SJCRH30 (cell line): Measurements from ENCODE around the gene FAM118A. TPM values are rescaled to one million over a fixed set of nuclear protein-coding genes. Genes with fewer than 3 reads are reported as not detected.
"Not testable (repeated sequence)": the region's sequence is repeated elsewhere in the genome, so short reads cannot be mapped to it uniquely, and the experiment has no call there.

Source experiments
- DNase-seq, 2 experiments: peaks; one replicate each; pipeline ENCODE4 v3.0.0-alpha.2; 2015 to 2020
- H3K27ac ChIP-seq: fragments of 250-450 bp; sonication (Bioruptor Pico); 2 replicates; pipeline ENCODE4 v1.5.1; 2020; ENCODE audit warnings: mild to moderate bottlenecking, moderate library complexity
- H3K27me3 ChIP-seq: fragments of 250-450 bp; sonication (Bioruptor Pico); 2 replicates; pipeline ENCODE4 v1.5.1; 2020; ENCODE audit warnings: mild to moderate bottlenecking, moderate library complexity
- H3K36me3 ChIP-seq: fragments of 250-450 bp; sonication (Bioruptor Pico); 2 replicates; pipeline ENCODE4 v1.5.1; 2020; ENCODE audit warnings: mild to moderate bottlenecking, moderate library complexity
- H3K4me1 ChIP-seq: fragments of 250-450 bp; sonication (Bioruptor Pico); 2 replicates; pipeline ENCODE4 v1.5.1; 2020; ENCODE audit warnings: mild to moderate bottlenecking, moderate library complexity
- H3K4me3 ChIP-seq: fragments of 250-450 bp; sonication (Bioruptor Pico); 2 replicates; pipeline ENCODE4 v1.5.1; 2020; ENCODE audit warnings: mild to moderate bottlenecking, moderate library complexity
- H3K9me3 ChIP-seq: fragments of 250-450 bp; sonication (Bioruptor Pico); replicated peaks from 2 replicates; pipeline ENCODE4 v1.5.1; 2020; ENCODE audit warnings: mild to moderate bottlenecking, moderate library complexity
- total RNA-seq: library from RNA; depleted of rRNA; stranded (reverse); fragments of >200 nt; shearing (Covaris generic); gene quantifications from 2 replicates; pipeline ENCODE4 v1.2.3, GENCODE V29; 2014

Gene FAM118A
- total RNA-seq, 1 experiment from 2014 or later = 13.8 TPM

DNA sequence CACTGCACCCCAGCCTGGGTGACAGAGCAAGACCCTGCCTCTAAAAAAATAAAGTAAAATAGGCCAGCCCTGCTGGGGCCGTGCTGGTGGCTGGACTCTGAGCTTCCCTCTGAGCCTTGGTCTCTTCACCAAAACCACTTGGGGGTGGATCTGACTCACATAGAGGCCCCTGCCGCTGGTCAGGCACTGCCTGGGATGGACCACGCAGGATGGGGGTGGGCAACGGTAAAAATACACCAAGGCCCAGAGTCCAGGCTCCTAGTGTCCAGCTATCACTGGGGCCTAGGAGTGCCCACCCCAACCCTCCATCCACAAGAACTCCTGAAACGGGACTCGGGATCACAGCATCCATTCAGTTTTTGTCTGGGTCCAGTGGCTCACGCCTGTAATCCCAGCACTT, 37.2 kb upstream of the FAM118A start:
- Histone ChIP-seq H3K4me1 (peaks cover 17% of the 10 kb centered on the region), H3K27me3 (peaks cover 5% of the 10 kb centered on the region; the same call in 1 of the 2 replicates), H3K9me3 (no peaks in the 10 kb centered on the region), H3K4me3 (no peak overlapping the region), H3K27ac (peak overlapping the region; percentile 54), H3K36me3 (no peaks in the 10 kb centered on the region)
- no peak for DNase-seq

DNA sequence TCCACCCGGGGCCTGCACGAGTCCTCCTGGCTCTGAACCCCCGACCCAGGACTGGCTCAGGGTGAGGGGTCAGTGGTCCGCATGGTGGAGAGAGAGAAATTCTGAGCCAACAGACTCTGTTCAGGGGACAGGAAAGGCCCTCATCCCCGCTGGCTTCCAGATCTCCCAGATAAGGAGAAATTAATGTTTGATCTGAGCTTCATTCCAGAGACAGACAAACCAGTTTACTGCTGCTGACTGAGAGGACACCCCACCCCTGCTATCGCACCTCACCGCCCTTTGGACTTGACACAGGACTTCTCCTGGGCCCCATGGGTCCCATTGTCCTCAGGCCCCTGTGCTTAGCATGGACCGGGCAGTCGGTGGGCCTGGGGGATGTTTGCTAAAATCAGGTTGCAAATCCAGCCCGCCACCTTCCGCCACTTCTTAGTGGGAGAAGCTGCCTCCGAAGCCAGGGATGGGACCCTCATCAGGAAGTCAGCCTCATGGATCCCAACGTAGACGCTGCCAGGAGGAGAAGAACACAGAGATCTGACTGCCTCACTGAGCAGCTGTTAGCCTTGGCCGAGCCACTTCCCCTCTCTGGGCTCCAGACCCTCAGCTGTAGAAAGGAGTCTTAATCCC, 36.2 kb upstream of the FAM118A start:
- Histone ChIP-seq H3K9me3 (no peaks in the 10 kb centered on the region), H3K27me3 (peaks cover 5% of the 10 kb centered on the region; the same call in 1 of the 2 replicates), H3K4me3 (no peak overlapping the region), H3K27ac (no peak overlapping the region), H3K36me3 (no peaks in the 10 kb centered on the region), H3K4me1 (peaks cover 17% of the 10 kb centered on the region)
- DNase-seq = no peak

DNA sequence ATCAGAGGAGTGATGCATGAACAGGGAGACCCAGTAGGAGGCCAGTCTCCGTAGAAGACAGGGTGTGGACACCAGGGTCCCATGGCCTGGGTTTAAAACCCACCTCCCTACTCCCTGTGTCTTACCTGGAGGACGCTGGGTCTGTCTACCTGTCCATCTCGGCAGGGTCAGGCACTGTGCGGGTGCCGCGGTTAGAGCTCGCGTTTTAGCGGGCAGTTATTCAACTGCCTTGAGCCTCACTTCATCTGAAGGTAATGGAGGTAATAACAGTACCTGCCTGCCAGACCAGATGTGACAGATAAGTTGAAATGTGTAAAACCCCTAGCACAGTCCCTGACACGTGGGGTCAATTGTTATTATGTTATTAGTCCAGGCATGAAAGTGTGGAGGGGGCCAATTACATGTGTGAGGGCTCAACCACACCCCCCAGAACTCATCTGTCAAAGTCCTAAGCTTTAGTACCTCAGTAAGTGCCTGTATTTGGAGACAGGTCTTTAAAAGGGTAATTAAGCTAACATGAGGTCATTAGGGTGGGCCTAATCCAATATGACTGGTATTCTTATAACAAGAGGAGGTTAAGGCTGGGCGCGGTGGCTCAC, 33.1 kb upstream of the FAM118A start:
- Histone ChIP-seq H3K4me3 (no peak overlapping the region), H3K27ac (no peak overlapping the region), H3K27me3 (no peaks in the 10 kb centered on the region), H3K4me1 (peaks cover 8% of the 10 kb centered on the region), H3K36me3 (no peaks in the 10 kb centered on the region), H3K9me3 (no peaks in the 10 kb centered on the region)
- DNase-seq = no peak

DNA sequence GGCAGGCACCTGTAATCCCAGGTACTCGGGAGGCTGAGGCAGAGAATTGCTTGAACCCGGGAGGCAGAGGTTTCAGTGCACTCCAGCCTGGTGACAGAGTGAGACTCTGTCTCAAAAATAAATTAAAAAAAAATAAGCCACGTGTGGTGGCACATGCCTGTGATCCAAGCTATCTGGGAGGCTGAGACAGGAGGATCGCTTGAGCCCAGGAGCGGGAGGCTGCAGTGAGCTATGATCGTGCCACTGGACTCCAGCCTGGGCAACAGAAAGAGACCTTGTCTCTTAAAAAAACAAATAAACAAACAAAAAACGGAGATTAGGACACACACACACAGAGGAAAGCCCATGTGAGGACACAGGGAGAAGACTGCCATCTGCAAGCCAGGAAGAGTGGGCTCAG, 32.0 kb upstream of the FAM118A start:
- not testable (repeated sequence) for H3K4me1 ChIP-seq, H3K4me3 ChIP-seq, DNase-seq, H3K36me3 ChIP-seq, H3K9me3 ChIP-seq, H3K27ac ChIP-seq, H3K27me3 ChIP-seq

DNA sequence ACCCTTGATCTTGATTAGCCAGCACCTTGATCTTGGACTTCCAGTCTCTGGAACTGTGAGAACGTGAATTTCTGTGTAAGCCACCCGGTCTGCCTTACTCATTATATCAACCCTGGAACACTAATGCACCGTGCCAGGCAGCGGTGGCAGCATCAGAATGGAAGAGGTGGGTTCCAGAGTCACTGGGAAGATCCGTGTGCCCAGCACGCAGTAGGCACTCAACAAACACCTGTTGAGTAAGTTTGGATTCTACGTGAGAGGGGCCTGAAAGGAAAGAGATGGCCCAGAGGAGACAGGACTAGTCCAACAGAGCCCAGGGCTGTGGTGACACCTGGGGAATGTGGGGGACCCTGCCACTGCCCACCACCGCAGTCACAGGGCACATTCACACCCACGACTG, 31.6 kb upstream of the FAM118A start:
- no peak overlapping the region for H3K4me3 ChIP-seq
- H3K27me3 ChIP-seq = no peaks in the 10 kb centered on the region
- H3K36me3 ChIP-seq = no peaks in the 10 kb centered on the region
- no peaks in the 10 kb centered on the region for H3K4me1 ChIP-seq
- no peak for DNase-seq
- no peaks in the 10 kb centered on the region for H3K9me3 ChIP-seq
- H3K27ac ChIP-seq = no peak overlapping the region

DNA sequence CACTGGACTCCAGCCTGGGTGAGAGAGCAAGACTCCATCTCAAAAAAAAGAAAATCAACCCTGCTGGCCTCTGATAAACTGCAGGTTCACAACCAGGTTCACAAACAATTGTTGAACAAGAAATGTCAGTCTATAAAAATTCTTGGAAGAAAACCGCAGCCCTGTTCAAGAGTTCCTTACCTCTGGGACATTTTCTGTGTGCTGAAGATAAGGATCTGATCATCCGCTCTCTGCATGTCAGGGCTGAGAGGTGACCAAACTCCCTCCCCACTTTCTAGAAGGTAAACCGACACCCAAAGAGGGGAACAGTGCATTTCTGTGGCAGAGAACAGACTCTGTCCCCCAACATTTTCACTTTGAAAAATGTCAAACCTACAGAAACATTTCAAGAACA, 29.1 kb upstream of the FAM118A start:
- Histone ChIP-seq H3K27me3 (no peaks in the 10 kb centered on the region), H3K9me3 (no peaks in the 10 kb centered on the region), H3K27ac (no peak overlapping the region), H3K36me3 (no peaks in the 10 kb centered on the region), H3K4me3 (no peak overlapping the region), H3K4me1 (no peaks in the 10 kb centered on the region)
- DNase-seq = no peak

DNA sequence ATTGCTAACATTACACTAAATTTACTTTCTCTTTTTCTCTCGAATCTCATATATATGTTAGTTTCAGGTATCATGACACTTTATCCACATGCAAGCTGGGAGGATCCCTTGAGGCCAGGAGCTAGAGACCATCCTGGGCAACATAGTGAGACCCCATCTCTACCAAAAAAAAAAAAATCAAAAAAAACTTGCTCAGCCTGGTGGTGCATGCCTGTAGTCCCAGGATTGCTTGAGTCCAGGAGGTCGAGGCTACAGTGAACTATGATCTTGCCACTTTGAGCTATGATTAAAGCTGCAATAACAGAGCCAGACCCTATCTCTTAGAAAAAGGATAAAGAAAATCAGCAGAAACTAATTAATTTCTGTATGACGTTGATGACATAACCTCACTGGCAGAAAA, 28.7 kb upstream of the FAM118A start:
- Histone ChIP-seq H3K27me3 (no peaks in the 10 kb centered on the region), H3K4me1 (no peaks in the 10 kb centered on the region), H3K36me3 (no peaks in the 10 kb centered on the region), H3K4me3 (no peak overlapping the region), H3K27ac (no peak overlapping the region), H3K9me3 (no peaks in the 10 kb centered on the region)
- no peak for DNase-seq

DNA sequence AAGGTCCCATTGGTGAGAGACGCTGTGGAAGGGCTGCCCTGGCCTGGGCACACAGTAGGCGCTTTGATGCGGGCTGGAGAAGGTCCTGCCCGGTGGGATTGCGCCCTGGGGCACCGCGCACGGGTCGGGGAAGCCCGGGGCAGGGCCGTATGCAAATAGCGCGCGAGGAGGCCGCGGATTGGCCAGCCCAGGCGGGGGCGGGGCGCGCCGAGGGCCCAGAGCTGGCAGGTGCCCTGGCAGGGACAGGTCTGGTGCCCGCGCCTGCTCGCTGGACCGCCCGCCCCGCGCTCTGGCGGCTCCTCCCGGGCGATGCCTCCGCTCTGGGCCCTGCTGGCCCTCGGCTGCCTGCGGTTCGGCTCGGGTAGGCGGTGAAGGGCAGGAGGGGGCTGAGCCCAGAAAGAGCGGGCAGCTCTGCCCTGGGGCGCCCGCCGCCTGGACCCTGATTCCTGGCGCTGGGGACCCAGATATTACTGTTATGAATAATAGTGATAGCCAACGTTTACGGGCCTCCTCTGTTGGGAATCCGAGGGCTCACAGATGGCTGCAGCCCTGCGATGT, 24.9 kb upstream of the FAM118A start, which contains the start of gene UPK3A:
UPK3A (plus strand) TSS at position 245 of the 558 bp plus-strand sequence; CDS start at position 310, 65 bp downstream.
- Histone ChIP-seq H3K4me1 (no peaks in the 10 kb centered on the region), H3K27me3 (no peaks in the 10 kb centered on the region), H3K27ac (no peak within 1 kb of the TSS), H3K4me3 (no peak within 1 kb of the TSS), H3K36me3 (no peaks in the 10 kb centered on the region), H3K9me3 (no peaks in the 10 kb centered on the region)
- DNase-seq = no peak

DNA sequence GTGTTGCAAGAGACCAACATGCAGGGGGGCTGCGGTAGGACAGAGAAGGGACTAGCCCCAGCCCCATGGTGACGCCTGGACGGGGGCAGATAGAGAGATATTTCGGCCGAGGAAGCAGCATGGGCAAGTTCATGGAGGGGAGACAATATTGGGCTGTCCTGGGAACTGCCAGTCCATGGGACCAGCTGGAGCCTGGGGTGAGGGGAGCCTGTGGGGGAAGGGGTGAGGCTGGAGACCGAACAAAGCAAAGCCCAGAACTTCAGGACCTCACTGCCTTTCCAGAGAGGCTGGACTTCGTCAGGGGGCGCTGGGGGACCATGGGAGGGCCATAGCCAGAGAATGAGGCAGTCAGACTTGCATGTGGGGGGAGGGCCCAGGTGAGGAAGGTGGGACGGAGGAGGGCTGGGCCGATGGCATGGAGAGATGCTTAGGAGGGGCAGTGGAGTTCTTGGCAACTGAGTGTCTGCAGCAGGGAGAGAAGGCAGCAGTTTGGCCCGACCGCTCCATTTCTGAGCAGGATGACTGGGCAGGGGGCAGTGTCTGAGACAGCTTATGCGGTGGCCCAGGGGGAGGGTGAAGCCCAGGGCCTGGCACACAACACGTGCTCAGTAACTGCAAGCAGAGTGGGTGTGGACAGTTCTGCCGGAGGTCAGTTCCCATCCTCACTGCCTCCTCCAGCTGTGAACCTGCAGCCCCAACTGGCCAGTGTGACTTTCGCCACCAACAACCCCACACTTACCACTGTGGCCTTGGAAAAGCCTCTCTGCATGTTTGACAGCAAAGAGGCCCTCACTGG, 24.3 kb upstream of the FAM118A start:
- no peak overlapping the region for H3K4me3 ChIP-seq
- no peaks in the 10 kb centered on the region for H3K36me3 ChIP-seq
- no peaks in the 10 kb centered on the region for H3K4me1 ChIP-seq
- DNase-seq = no peak
- no peaks in the 10 kb centered on the region for H3K27me3 ChIP-seq
- H3K27ac ChIP-seq = no peak overlapping the region
- no peaks in the 10 kb centered on the region for H3K9me3 ChIP-seq

DNA sequence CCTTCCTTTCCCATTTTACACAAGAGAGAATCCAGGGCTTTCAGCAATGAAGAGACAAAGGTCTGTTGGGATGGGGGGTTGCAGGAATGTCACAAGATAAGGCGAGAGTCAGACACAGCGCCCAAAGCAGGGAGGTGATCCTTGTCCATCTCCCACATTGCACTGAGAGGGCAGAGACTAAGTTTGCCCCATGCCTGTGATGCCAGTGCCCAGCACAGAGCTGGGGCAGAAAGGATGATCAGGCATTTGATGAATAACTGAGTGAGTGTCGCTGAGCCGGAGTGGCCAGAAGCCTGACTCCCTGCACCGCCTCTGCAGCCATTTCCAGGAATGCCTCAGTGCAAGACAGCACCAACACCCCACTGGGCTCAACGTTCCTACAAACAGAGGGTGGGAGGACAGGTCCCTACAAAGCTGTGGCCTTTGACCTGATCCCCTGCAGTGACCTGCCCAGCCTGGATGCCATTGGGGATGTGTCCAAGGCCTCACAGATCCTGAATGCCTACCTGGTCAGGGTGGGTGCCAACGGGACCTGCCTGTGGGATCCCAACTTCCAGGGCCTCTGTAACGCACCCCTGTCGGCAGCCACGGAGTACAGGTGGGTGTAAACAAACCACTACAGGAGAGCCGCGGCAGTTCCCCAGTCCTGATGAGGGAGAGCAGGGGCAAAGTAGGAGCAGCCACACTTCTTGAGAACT, 22.7 kb upstream of the FAM118A start:
- no peaks in the 10 kb centered on the region for H3K9me3 ChIP-seq
- no peak overlapping the region for H3K27ac ChIP-seq
- no peak overlapping the region for H3K4me3 ChIP-seq
- H3K36me3 ChIP-seq = no peaks in the 10 kb centered on the region
- no peaks in the 10 kb centered on the region for H3K27me3 ChIP-seq
- DNase-seq = no peak
- H3K4me1 ChIP-seq = no peaks in the 10 kb centered on the region

DNA sequence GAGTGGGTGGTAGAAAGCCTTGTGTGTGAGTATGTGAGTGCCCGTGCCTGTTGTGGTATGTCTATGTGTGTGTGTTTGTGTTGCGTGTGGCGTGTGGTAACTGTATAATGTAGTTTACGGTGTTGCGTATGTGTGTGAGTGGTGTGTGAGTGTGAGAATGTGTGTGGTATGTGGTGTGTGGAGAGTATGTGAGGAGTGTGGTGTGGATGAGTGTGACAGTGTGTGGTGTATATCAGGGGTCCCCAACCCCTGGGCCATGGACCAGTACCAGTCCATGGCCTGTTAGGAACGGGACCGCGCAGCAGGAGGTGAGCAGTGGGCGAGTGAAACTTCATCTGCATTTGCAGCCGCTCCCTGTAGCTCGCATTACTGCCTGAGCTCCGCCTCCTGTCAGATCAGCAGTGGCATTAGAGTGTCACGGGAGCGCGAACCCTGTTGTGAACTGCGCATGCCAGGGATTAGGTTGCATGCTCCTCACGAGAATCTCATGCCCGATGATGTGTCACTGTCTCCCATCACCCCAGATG, 19.3 kb upstream of the FAM118A start:
- DNase-seq = peak; percentile 32 to 43
- Histone ChIP-seq H3K9me3 (no peaks in the 10 kb centered on the region), H3K27me3 (no peaks in the 10 kb centered on the region), H3K4me1 (no peaks in the 10 kb centered on the region), H3K4me3 (no peak overlapping the region), H3K36me3 (no peaks in the 10 kb centered on the region), H3K27ac (no peak overlapping the region)

DNA sequence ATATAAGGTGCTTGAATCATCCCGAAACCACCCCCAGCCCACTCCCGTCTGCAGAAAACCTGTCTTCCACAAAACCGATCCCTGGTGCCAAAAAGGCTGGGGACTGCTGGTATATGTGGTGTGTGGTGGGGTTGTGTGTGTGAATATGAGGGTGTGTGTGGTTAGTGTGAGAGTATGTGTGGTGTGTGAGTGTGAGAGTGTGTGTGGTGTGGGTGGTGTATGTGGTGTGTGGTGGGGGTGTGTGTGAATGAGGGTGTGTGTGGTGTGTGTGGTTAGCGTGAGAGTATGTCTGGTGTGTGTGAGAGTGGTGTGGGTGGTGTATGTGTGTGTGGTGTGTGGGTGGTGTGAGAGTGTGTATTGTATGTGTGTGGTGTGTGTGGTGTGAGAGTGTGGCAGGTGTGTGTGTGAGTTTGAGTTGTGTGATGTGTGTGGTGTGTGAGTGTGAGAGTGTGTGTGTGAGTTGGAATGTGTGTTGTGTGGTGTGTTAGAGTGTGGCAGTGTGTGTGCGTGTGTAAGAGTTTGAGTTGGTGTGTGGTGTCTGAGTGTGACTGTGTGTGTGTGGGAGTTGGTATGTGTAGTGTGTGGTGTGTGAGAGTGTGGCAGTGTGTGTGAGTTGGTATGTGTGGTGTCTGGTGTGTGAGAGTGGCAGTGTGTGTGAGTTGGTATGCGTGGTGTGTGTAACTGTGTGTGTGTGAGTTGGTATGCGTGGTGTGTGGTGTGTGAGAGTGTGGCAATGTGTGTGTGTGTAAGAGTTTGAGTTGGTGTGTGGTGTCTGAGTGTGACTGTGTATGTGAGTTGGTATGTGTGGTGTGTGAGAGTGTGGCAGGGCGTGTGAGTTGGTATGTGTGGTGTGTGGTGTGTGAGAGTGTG, 18.4 kb upstream of the FAM118A start:
- H3K4me3 ChIP-seq = no peak overlapping the region
- no peaks in the 10 kb centered on the region for H3K4me1 ChIP-seq
- H3K27ac ChIP-seq = no peak overlapping the region
- DNase-seq = no peak
- no peaks in the 10 kb centered on the region for H3K9me3 ChIP-seq
- no peaks in the 10 kb centered on the region for H3K27me3 ChIP-seq
- H3K36me3 ChIP-seq = no peaks in the 10 kb centered on the region

DNA sequence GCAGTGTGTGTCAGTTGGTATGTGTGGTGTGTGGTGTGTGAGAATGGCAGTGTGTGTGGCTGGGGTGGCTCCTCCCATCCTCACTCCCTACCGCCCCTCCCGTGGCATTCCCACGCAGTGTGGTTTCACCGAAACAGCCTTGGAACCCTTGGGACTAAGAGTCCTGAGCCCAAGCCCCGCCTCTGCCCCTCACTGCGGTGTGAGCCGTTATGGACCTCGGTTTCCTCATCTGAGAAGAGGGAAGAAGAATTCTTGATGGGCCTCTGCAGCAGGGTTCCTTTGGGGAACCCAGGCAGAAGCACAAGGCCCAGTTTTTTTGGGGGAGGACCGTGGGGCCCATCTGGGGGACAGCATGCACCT, 17.8 kb upstream of the FAM118A start:
- H3K36me3 ChIP-seq = no peaks in the 10 kb centered on the region
- no peak overlapping the region for H3K27ac ChIP-seq
- no peaks in the 10 kb centered on the region for H3K27me3 ChIP-seq
- H3K4me1 ChIP-seq = no peaks in the 10 kb centered on the region
- no peaks in the 10 kb centered on the region for H3K9me3 ChIP-seq
- DNase-seq = no peak
- no peak overlapping the region for H3K4me3 ChIP-seq
